Measurements from ENCODE around the gene RPRD1B. TPM values are rescaled to one million over a fixed set of nuclear protein-coding genes. Genes with fewer than 3 reads are reported as not detected.
"Not testable (repeated sequence)": the region's sequence is repeated elsewhere in the genome, so short reads cannot be mapped to it uniquely, and the experiment has no call there.

RPRD1B gene
- total RNA-seq, 1 donor from 2014 or later = 39.1 TPM

GRCh38 chr20:38095017-38095686 is 61.6 kb downstream of the RPRD1B start:
- no peak for FAIRE-seq
- no peak for DNase-seq (ENCODE audit: low spot score in 2 of 2)

DNA sequence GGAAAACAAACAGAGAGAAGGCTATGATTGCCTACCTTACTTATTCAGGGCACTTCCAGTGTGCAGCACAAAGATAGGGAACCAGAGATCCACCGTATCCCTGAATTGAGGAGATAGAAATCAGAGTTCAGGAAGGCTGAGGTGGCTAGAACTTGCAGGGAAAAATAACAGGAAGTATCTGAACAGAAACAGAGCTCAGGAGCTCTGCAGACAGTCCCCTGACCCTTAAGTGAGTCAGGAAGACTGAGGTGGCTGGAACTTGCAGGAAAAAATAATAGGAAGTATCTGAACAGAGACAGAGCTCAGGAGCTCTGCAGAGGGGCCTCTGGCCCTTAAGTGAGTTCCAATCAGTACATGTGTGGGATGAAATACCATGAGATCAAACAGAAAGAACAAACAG is 65.4 kb downstream of the RPRD1B start:
- no peak for FAIRE-seq
- DNase-seq (ENCODE audit: low spot score in 2 of 2) = no peak

DNA sequence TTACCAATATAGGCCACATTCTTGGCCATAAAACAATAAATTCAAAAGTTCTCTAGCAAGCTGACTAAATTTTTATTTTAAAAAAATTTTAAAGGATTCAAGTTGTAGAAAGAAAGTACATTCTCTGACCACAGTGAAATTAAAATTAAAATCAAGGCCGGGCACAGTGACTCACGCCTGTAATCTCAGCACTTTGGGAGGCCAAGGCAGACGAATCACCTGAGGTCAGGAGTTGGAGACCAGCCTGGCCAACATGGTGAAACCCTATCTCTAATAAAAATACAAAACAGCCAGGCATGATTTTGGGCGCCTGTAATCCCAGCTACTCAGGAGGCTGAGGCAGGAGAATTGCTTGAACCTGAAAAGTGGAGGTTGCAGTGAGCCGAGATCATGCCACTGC is 68.7 kb downstream of the RPRD1B start:
- DNase-seq (ENCODE audit: low spot score in 2 of 2); FAIRE-seq: not testable (repeated sequence)

DNA sequence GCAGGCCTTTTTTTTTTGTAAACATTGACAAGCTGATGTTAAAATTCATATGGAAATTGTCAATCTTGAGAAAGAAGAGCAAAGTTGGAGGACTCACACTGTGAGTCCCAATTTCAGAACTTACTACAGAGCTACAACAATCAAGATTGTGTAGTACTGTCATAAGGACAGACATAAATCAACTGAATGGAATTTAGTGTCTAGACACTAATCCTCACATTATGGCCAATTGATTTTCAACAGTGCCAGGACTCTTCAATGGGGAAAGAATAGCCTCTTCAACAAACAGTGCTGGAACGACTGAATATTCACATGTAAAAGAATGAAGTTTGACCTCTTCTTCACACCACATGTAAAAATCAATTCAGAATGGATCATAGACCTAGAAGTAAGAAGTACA is 70.7 kb downstream of the RPRD1B start:
- FAIRE-seq = no peak
- no peak for DNase-seq (ENCODE audit: low spot score in 2 of 2)

GRCh38 chr20:38106461-38106860 is 72.9 kb downstream of the RPRD1B start:
- FAIRE-seq (no peak), DNase-seq (ENCODE audit: low spot score in 2 of 2) (no peak)

- not testable (repeated sequence) for FAIRE-seq
These were observed 73.8 kb downstream of the RPRD1B start for GRCh38 chr20:38107386-38107785.

GRCh38 chr20:38107916-38108315 is 74.4 kb downstream of the RPRD1B start:
- FAIRE-seq = not testable (repeated sequence)

More at GRCh38 chr20:38107386-38107785, 73.8 kb downstream of the RPRD1B start:
- DNase-seq (ENCODE audit: low spot score in 2 of 2) = not testable (repeated sequence)

GRCh38 chr20:38108438-38108985 is 75.0 kb downstream of the RPRD1B start:
- DNase-seq (ENCODE audit: low spot score in 2 of 2) (no peak), FAIRE-seq (no peak)

More at GRCh38 chr20:38107916-38108315, 74.4 kb downstream of the RPRD1B start:
- DNase-seq (ENCODE audit: low spot score in 2 of 2) = not testable (repeated sequence)

DNA sequence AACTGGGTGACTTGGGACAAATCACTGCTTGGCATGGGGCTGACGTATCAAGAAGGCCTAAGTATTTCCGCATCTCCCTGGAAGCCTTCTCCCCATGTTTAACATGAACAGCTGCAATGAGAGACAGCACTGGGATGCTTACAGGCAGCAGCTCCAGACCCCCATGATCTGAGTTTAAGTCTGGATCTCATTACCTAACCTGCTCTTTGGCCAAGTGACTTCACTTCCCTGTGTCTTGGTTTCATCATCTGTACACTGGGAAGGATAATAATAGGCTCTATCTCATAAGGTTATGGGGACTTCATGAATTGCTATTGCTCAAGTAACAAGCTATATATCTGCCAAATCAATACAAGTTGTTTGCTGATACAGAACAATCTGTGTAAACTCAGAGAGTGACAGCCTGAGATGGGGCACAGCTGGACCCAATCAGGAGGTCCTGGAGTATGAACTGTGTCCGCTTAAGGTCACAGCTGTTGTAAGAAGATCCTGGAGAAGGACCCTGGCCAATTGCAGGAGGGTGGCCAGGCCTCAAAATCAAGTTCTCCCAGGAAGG is 75.5 kb downstream of the RPRD1B start:
- DNase-seq (ENCODE audit: low spot score in 2 of 2) (no peak), FAIRE-seq (no peak)

DNA sequence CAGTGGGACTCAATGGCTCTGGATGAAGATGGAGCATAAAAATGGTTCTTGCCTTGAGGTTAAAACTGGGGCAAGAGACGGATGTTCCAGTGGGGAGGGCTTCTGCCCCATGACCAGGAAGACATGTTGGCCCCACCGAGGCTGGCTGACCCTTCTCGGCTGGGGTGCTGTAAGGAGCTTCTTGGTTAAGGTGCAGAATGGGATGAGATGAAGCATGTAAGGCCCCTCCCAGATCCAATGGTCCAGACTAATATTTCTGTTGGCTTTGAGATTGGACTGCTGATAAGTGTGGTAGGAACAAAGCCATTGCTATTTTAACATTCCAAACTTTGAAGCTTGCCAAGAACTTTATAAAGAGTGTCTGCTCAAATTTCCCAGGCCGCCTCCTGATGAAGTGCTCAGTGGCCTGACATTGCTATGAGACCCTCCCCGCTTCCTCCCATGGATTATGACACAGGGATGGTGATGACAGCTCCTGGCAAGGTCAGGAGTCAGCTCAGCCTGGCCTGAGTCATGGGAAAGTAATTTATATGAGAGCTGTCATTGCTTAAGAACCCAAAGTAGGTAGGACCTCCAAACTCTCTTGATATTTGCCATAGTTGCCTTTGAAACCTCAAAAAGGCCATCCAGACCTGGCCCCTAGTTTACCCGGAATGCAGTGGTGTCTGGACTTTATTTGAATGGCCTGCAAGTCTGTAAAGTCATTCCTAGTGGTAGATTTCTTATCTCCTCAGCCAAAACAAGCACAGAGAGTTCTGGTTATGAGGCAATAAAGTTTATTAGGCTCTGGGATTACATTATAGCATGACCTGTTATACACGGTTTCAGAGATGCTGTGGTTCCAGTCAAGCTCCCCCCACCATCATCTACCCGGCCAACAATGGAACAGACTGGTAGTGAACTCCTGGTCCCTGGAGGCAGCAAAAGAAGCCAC is 76.3 kb downstream of the RPRD1B start:
- no peak for FAIRE-seq
- DNase-seq (ENCODE audit: low spot score in 2 of 2) = no peak

GRCh38 chr20:38110525-38111178 is 77.1 kb downstream of the RPRD1B start:
- FAIRE-seq (no peak), DNase-seq (ENCODE audit: low spot score in 2 of 2) (no peak)

GRCh38 chr20:38111366-38112232 is 78.1 kb downstream of the RPRD1B start:
- DNase-seq (ENCODE audit: low spot score in 2 of 2) = no peak
- FAIRE-seq = no peak

DNA sequence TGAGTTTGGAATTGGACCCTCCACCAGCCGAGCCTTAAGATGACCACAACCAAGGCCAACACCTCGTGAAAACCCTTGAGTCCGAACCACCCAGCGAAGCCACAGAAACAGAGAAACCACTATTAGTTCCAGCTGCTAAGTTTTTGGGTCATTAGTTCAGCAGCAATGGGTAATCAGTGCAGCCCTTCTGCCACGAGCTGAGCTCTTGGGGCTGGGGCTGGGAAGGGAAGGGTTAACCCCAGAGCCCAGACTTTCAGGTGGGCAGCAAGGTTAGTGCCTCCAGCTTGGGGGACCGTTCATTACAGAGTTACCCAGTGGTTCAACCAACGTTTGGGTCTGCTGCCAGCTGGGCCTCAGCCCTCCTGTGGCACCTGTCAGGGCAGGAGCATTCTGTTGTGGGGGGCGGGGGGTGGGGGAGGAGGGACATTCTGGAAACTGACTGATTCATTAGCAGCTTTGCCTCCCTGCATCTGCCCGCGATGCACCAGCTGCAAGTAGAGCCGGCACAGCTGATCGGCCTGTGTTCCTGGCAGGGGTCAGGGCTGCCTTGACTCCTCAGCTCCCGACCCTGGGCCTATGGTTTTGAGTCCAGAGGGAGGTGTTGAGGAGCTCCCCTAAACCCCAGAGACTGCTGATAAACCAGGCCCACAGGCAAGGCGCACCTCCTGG is 78.8 kb downstream of the RPRD1B start:
- no peak for FAIRE-seq
- no peak for DNase-seq (ENCODE audit: low spot score in 2 of 2)

GRCh38 chr20:38112930-38113294 is 79.4 kb downstream of the RPRD1B start:
- FAIRE-seq = no peak
- DNase-seq (ENCODE audit: low spot score in 2 of 2) = no peak

GRCh38 chr20:38113401-38114325 is 80.1 kb downstream of the RPRD1B start:
- FAIRE-seq (no peak), DNase-seq (ENCODE audit: low spot score in 2 of 2) (no peak)

- no peak for DNase-seq (ENCODE audit: low spot score in 2 of 2)
- FAIRE-seq = no peak
These were observed 80.8 kb downstream of the RPRD1B start for GRCh38 chr20:38114353-38114791.

DNA sequence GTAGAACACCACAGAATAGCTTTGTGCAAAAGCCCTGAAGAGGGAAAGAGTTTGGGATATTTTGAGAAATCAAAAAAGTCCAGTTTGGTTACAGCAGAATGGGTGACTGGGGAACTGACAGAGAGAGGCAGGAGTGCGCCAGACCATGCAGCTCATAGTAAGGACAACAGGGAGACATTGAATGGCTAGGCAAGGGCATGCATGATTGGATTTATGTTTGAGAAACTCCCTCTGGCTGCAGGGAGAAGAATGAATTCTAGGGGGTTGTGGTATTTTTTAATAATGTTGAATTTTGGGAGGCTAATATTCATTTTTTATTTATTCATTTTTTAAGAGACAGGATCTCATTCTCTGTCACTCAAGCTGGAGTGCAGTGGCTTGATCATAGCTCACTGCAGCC is 81.7 kb downstream of the RPRD1B start:
- no peak for FAIRE-seq
- DNase-seq (ENCODE audit: low spot score in 2 of 2) = no peak

DNA sequence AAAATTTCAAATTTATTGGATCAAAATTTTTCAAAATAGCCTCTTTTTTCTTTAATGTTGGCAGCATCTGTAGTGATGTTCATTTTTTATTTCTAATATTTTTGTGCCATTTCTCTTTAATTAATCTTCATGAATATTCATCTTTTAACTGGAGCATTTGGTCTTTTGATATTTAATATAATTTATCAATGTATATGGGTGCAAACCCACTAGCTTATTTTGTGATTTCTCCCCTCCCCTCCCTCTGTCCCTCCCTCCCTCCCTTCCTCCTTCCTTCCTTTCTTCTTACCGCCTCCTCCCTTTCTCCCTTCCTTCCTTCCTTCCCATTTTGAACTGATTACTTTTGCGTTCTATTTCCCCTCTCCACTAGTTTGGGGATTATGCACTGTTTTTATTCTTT is 82.3 kb downstream of the RPRD1B start:
- DNase-seq (ENCODE audit: low spot score in 2 of 2) = no peak
- FAIRE-seq = no peak
